ENCODE data around the gene CACNA2D2. TPM values are rescaled to one million over a fixed set of nuclear protein-coding genes. Genes with fewer than 3 reads are reported as not detected.

Gene CACNA2D2
- total RNA-seq, 1 experiment from 2014 or later, result 27.7 TPM

DNA sequence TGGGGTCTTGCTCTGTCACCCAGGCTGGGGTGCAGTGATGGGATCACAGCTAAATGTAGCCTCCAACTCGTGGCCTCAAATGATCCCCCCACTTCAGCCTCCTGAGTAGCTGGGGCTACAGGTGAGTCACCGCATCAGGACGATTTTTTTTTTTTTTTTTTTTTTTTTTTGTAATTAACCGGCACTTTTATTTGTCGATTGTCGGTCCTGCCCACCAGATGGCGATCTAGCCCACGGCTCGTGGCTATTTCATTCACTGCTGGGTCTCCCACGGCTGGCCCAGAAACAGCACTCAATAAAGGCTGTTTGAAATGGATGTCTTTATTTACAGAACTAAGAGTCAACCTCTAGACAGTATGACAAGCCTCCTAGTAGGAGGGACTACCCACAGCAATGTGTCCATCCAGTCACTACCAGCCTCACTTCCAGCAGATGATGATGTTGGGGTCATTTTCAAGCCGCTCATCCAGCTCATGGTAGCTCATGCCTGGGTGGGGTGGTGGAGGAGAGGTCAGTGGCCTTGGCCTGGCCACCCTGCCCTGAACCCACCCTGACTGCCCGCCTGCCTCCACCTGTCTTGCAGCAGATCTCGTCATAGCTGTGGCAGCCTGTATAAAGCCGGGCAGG lies 156.1 kb downstream of the CACNA2D2 start:
- H3K18ac ChIP-seq (ENCODE audit: insufficient read length, low read depth, low read length), result no peak overlapping the region
- peaks cover 19% of the 10 kb centered on the region for H3K23me2 ChIP-seq (ENCODE audit: insufficient read length, low read depth, low read length, poor library complexity, severe bottlenecking)
- no CpG with 5 or more reads among the region's 14 CpGs for WGBS (ENCODE audit: extremely low coverage, insufficient read length, low lambda C conversion rate)
- H3K27ac ChIP-seq (ENCODE audit: insufficient read length, low read depth, low read length), result no peak overlapping the region
- H3K79me2 ChIP-seq (ENCODE audit: insufficient read depth, low read length), result no peaks in the 10 kb centered on the region
- H2BK20ac ChIP-seq (ENCODE audit: low read depth, low read length, poor library complexity, severe bottlenecking), result no peak overlapping the region
- no peaks in the 10 kb centered on the region for H3K9me3 ChIP-seq (ENCODE audit: control insufficient read depth, low read depth, low read length)
- H4K91ac ChIP-seq (ENCODE audit: insufficient read length, low read depth, low read length), result no peak overlapping the region
- H3K9ac ChIP-seq (ENCODE audit: extremely low read depth, insufficient read length, low read length), result no peak overlapping the region
- no peak overlapping the region for H4K8ac ChIP-seq (replicated peaks; ENCODE audit: insufficient read length, low read depth, low read length)
- Mint-ChIP-seq H3K27me3 (ENCODE audit: low read depth) (peaks cover 38% of the 10 kb centered on the region), H3K27ac (no peak overlapping the region; a peak in 1 of 7 replicates), H3K36me3 (ENCODE audit: insufficient read depth in 1 of 3, low read depth in 3 of 3) (peaks cover 6 to 15% (median 7%) of the 10 kb centered on the region in 3 experiments; a peak in 6 of 7 replicates), H3K4me3 (peak overlapping the region in 1 of 2 experiments; percentile 14; a peak in 1 of 5 replicates), H3K4me1 (peaks cover 18 to 19% of the 10 kb centered on the region in 2 experiments), H3K9me3 (no peaks in the 10 kb centered on the region)
- no peak overlapping the region for H2BK15ac ChIP-seq (ENCODE audit: low read depth, low read length)
- TF ChIP-seq, protein P1, sequence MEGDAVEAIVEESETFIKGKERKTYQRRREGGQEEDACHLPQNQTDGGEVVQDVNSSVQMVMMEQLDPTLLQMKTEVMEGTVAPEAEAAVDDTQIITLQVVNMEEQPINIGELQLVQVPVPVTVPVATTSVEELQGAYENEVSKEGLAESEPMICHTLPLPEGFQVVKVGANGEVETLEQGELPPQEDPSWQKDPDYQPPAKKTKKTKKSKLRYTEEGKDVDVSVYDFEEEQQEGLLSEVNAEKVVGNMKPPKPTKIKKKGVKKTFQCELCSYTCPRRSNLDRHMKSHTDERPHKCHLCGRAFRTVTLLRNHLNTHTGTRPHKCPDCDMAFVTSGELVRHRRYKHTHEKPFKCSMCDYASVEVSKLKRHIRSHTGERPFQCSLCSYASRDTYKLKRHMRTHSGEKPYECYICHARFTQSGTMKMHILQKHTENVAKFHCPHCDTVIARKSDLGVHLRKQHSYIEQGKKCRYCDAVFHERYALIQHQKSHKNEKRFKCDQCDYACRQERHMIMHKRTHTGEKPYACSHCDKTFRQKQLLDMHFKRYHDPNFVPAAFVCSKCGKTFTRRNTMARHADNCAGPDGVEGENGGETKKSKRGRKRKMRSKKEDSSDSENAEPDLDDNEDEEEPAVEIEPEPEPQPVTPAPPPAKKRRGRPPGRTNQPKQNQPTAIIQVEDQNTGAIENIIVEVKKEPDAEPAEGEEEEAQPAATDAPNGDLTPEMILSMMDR (conservative IDR thresholded peaks at IDR 0.05), result peak; percentile 71
- H2BK5ac ChIP-seq (ENCODE audit: insufficient read length, low read length), result no peak overlapping the region
- no peak overlapping the region for H3K14ac ChIP-seq (ENCODE audit: insufficient read depth, low read length)
- H3K56ac ChIP-seq (ENCODE audit: insufficient read length, low read depth, low read length), result no peak overlapping the region
- DNase-seq, result peak; percentile 60
- no peaks in the 10 kb centered on the region for H4K20me1 ChIP-seq (ENCODE audit: control insufficient read depth, insufficient read depth, insufficient read length)
- H2AFZ ChIP-seq (ENCODE audit: low read length), result no peak overlapping the region
- no peaks in the 10 kb centered on the region; the same call in 1 of the 2 replicates for H3K4me1 ChIP-seq (ENCODE audit: insufficient read depth, low read length)
- peaks cover 6% of the 10 kb centered on the region; the same call in 1 of the 2 replicates for H3K27me3 ChIP-seq (ENCODE audit: insufficient read depth, low read length)
- no peak overlapping the region for H2BK12ac ChIP-seq (ENCODE audit: insufficient read length, low read depth, low read length)
- H3K79me1 ChIP-seq (ENCODE audit: insufficient read depth, low read depth, low read length, poor library complexity, severe bottlenecking), result no peaks in the 10 kb centered on the region
- H2AK5ac ChIP-seq (ENCODE audit: insufficient read length, low read length), result no peak overlapping the region
- no peak overlapping the region for H3K4me2 ChIP-seq (ENCODE audit: insufficient read depth, insufficient read length, low read length)
- no peak overlapping the region for H3T11ph ChIP-seq (ENCODE audit: low read length)
- no peak overlapping the region for H2BK120ac ChIP-seq (ENCODE audit: low read depth, low read length, poor library complexity, severe bottlenecking)
- no peak overlapping the region for H3K4ac ChIP-seq (ENCODE audit: low read depth, low read length)
- H4K5ac ChIP-seq (ENCODE audit: insufficient read length, low read depth, low read length), result no peak overlapping the region
- H3K23ac ChIP-seq (ENCODE audit: insufficient read length, low read depth, low read length), result no peak overlapping the region
